ENCODE results near the gene PPP1R3D.

Gene PPP1R3D

DNA sequence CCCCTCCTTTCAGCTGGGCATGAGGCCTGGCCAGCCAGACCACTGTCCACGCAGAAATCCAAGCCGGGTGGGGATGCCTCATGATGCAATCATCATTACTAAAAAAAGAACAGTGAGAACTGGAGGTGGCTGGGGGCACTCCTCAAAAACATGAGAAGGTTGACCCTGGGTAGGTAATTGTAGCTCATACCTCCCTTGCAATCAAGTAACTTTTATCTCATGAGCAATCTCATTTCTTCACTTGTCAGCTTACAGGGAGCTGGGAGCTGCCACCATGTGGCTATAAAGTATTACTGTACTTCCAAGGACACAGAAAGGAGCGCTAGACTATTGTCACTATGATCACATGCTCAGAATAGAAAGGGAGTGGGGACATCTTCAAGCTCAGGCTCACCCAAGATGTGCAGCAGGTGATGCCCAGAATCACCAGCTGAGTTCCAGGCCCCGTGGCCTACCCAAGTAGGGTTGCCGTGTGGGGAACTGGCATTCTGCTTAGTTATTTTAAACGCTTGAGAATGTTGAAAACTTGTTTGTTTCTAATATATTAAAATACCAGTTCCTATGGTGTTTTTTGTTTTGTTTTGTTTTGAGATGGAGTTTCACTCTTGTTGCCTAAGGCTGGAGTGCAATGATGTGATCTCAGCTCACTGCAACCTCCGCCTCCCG is 15.2 kb upstream of the PPP1R3D start:
- DNase-seq = no peak
- in situ Hi-C loops (cut with HindIII; ENCODE audit: low pct_ligation_motif_present, low sequenced_read_pairs) = no loop called here
- H3K36me3 ChIP-seq (replicated peaks) = no peaks in the 10 kb centered on the region
- no peaks in the 10 kb centered on the region for H3K27me3 ChIP-seq (replicated peaks)
- TF ChIP-seq CTCF (IDR thresholded peaks at IDR 0.05; ENCODE audit: low read depth, low read length, missing control alignments) = peak; percentile 41
- no peak overlapping the region for H3K27ac ChIP-seq
- no peak overlapping the region for H3K4me3 ChIP-seq (ENCODE audit: low read depth, low read length)

GRCh38 chr20:59954718-59955117 is 14.6 kb upstream of the PPP1R3D start:
- no peak for TF ChIP-seq CTCF (IDR thresholded peaks at IDR 0.05; ENCODE audit: low read depth, low read length, missing control alignments)
- Histone ChIP-seq H3K27ac (no peak overlapping the region), H3K36me3 (replicated peaks) (no peaks in the 10 kb centered on the region), H3K4me3 (ENCODE audit: low read depth, low read length) (no peak overlapping the region), H3K27me3 (replicated peaks) (no peaks in the 10 kb centered on the region)
- in situ Hi-C loops (cut with HindIII; ENCODE audit: low pct_ligation_motif_present, low sequenced_read_pairs) = no loop called here
- DNase-seq = no peak

GRCh38 chr20:59949911-59950310 is 9.8 kb upstream of the PPP1R3D start:
- in situ Hi-C loops (cut with HindIII; ENCODE audit: low pct_ligation_motif_present, low sequenced_read_pairs) = no loop called here
- TF ChIP-seq CTCF (IDR thresholded peaks at IDR 0.05; ENCODE audit: low read depth, low read length, missing control alignments) = no peak
- peaks cover 2% of the 10 kb centered on the region for H3K36me3 ChIP-seq (replicated peaks)
- DNase-seq = no peak
- no peak overlapping the region for H3K27ac ChIP-seq
- no peak overlapping the region for H3K4me3 ChIP-seq (ENCODE audit: low read depth, low read length)
- no peaks in the 10 kb centered on the region for H3K27me3 ChIP-seq (replicated peaks)

DNA sequence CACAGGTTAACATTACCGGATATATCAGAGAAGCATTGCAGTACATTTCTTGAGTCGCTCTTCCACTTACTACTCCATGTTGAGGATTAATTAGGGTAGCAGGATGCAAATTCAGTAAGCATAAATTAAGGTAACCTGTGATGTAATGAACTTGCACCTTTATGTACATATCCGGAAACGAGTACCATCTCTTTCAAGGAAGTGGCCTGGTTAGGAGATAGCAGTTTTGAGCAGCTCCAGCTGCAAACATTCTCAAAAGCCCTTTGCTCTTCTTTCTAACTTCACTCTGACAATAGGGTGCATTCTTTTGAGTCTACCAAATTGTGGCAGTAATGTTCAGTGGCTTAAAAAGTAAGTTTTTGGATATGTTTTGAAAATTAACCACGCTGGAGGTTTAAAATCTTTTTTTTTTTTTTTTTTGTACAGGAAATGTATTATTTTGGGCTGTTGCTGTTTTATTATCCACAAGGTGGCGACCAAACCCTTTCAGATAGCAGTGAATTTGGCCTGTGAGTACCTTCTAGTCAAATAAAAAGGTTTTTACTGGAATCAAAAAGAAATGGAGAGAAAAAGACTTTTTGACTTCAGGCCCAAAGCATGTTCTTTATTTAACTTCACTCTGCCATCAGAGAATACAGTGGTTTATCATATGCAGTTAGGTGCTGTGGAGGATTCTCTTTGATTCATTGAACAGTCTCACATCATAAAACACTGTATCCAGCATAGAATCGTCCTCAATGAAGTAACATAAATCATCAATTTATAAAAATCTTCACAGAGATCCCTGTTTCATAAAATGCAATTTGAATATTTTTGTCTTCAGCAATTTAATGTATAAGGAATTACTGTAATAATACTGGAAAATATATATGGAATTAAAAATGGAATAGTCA is 9.0 kb upstream of the PPP1R3D start:
- peak; percentile 59 for TF ChIP-seq CTCF (IDR thresholded peaks at IDR 0.05; ENCODE audit: low read depth, low read length, missing control alignments)
- H3K27me3 ChIP-seq (replicated peaks) = no peaks in the 10 kb centered on the region
- H3K27ac ChIP-seq = no peak overlapping the region
- peak; percentile 45 for DNase-seq
- H3K36me3 ChIP-seq (replicated peaks) = peaks cover 9% of the 10 kb centered on the region
- in situ Hi-C loops (cut with HindIII; ENCODE audit: low pct_ligation_motif_present, low sequenced_read_pairs) = no loop called here
- no peak overlapping the region for H3K4me3 ChIP-seq (ENCODE audit: low read depth, low read length)

GRCh38 chr20:59948212-59948611 is 8.1 kb upstream of the PPP1R3D start:
- Histone ChIP-seq H3K36me3 (replicated peaks) (peaks cover 12% of the 10 kb centered on the region), H3K27me3 (replicated peaks) (no peaks in the 10 kb centered on the region), H3K27ac (no peak overlapping the region), H3K4me3 (ENCODE audit: low read depth, low read length) (no peak overlapping the region)
- TF ChIP-seq CTCF (IDR thresholded peaks at IDR 0.05; ENCODE audit: low read depth, low read length, missing control alignments) = no peak
- in situ Hi-C loops (cut with HindIII; ENCODE audit: low pct_ligation_motif_present, low sequenced_read_pairs) = no loop called here
- no peak for DNase-seq
